H1 (cell line): ENCODE data around the gene MYO1D.

Source experiments
- CEBPB ChIP-seq: IDR thresholded peaks from 2 replicates; pipeline ENCODE4 v1.6.1; 2012; ENCODE audit warnings: low read depth, low read length
- POU5F1 ChIP-seq: IDR thresholded peaks from 2 replicates; pipeline ENCODE4 v1.6.1; 2011; ENCODE audit warnings: low read depth, mild to moderate bottlenecking, low read length, moderate library complexity
- SUZ12 ChIP-seq: fragments of 200-600 bp; sonication (generic); IDR thresholded peaks from 2 replicates; pipeline ENCODE4 v1.6.1; 2012; ENCODE audit warnings: mild to moderate bottlenecking, inconsistent platforms, low read length, moderate library complexity, mixed read lengths
- TF ChIP-seq, protein P1 (sequence below), 3 experiments: IDR thresholded peaks; 1 replicate in 2 of 3; 2 replicates in 1 of 3; pipeline versions ENCODE4 v1.5.1 to v1.6.1; 2011; ENCODE audit warnings: low read length in 3 of 3, mild to moderate bottlenecking in 3 of 3, inconsistent platforms in 2 of 3, low read depth in 1 of 3, moderate library complexity in 1 of 3; ENCODE audit not compliant: insufficient read depth in 1 of 3; ENCODE audit errors: control extremely low read depth in 1 of 3

DNA sequence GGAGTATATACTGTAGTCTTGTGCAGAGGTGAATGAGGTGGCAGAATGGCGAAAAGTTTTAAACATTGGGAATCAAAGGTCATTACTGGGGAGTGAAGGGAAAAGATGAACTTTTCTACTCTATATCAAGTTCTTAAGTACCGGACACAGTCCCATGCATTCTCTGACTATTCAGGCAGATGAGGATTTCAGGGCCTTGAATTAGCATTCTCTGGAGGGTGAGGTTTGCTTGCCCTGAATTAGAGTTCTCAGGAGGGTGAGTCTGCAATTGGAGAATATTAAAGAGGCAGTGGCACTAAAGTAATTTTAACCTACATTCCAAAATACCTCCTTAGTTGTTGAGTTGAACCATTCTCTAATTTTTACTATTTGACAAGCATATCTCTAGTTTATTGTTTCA, 423.6 kb downstream of the MYO1D start:
- TF ChIP-seq POU5F1 (no peak), CEBPB (no peak), SUZ12 (no peak)
- TF ChIP-seq, protein P1, sequence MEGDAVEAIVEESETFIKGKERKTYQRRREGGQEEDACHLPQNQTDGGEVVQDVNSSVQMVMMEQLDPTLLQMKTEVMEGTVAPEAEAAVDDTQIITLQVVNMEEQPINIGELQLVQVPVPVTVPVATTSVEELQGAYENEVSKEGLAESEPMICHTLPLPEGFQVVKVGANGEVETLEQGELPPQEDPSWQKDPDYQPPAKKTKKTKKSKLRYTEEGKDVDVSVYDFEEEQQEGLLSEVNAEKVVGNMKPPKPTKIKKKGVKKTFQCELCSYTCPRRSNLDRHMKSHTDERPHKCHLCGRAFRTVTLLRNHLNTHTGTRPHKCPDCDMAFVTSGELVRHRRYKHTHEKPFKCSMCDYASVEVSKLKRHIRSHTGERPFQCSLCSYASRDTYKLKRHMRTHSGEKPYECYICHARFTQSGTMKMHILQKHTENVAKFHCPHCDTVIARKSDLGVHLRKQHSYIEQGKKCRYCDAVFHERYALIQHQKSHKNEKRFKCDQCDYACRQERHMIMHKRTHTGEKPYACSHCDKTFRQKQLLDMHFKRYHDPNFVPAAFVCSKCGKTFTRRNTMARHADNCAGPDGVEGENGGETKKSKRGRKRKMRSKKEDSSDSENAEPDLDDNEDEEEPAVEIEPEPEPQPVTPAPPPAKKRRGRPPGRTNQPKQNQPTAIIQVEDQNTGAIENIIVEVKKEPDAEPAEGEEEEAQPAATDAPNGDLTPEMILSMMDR (IDR thresholded peaks at IDR 0.05; ENCODE audit: control extremely low read depth in 1 of 3, insufficient read depth in 1 of 3, low read depth in 1 of 3, low read length in 3 of 3), result no peak
